OCI-LY1 (cell line): ENCODE results near the gene KCTD16.

ENCODE experiments used
- H2AFZ ChIP-seq: fragments of 200-600 bp; sonication (generic), shearing (Covaris generic); 2 replicates; pipeline ENCODE4 v1.6.0; 2014; ENCODE audit warnings: antibody characterized with exemption, mild to moderate bottlenecking, low read length
- H3F3A ChIP-seq: fragments of 200-600 bp; sonication (generic), shearing (Covaris generic); 2 replicates; pipeline ENCODE4 v1.6.0; 2014; ENCODE audit warnings: mild to moderate bottlenecking, antibody characterized with exemption, low read length, moderate library complexity; ENCODE audit not compliant: insufficient read depth
- H3K27ac ChIP-seq: fragments of 200-600 bp; sonication (generic); 2 replicates; pipeline ENCODE4 v1.5.1; 2014; ENCODE audit warnings: low read length, mixed run types, mild to moderate bottlenecking, low read depth; ENCODE audit not compliant: poor library complexity, severe bottlenecking
- H3K27me3 ChIP-seq: fragments of 200-600 bp; sonication (generic); 2 replicates; pipeline ENCODE4 v1.6.0; 2014; ENCODE audit warnings: antibody characterized with exemption, mild to moderate bottlenecking, low read length, moderate library complexity; ENCODE audit not compliant: insufficient read depth
- H3K36me3 ChIP-seq: fragments of 200-600 bp; sonication (generic); 2 replicates; pipeline ENCODE4 v1.6.1; 2014; ENCODE audit warnings: mild to moderate bottlenecking, antibody characterized with exemption, low read length, moderate library complexity, mixed read lengths; ENCODE audit not compliant: insufficient read depth
- H3K4me1 ChIP-seq: fragments of 200-600 bp; sonication (generic); 2 replicates; pipeline ENCODE4 v1.5.1; 2014; ENCODE audit warnings: mild to moderate bottlenecking, low read length, moderate library complexity; ENCODE audit not compliant: insufficient read depth, severe bottlenecking
- H3K4me2 ChIP-seq: fragments of 200-600 bp; sonication (generic), shearing (Covaris generic); 2 replicates; pipeline ENCODE4 v1.6.1; 2014; ENCODE audit warnings: low read length
- H3K4me3 ChIP-seq: fragments of 200-600 bp; sonication (generic); 2 replicates; pipeline ENCODE4 v1.5.1; 2014; ENCODE audit warnings: low read length, low read depth, mild to moderate bottlenecking, mixed read lengths; ENCODE audit not compliant: poor library complexity, severe bottlenecking
- H3K79me2 ChIP-seq: fragments of 200-600 bp; shearing (Covaris generic); 2 replicates; pipeline ENCODE4 v1.6.1; 2016; ENCODE audit warnings: mixed run types, low read length, mixed read lengths; ENCODE audit not compliant: insufficient read depth
- H3K9ac ChIP-seq: fragments of 200-600 bp; sonication (generic), shearing (Covaris generic); 2 replicates; pipeline ENCODE4 v1.6.1; 2014; ENCODE audit warnings: mild to moderate bottlenecking, low read length, mixed read lengths
- H3K9me2 ChIP-seq: fragments of 200-600 bp; sonication (generic), shearing (Covaris generic); 2 replicates; pipeline ENCODE4 v1.6.1; 2014; ENCODE audit warnings: low read depth, mild to moderate bottlenecking, low read length, mixed read lengths
- H3K9me3 ChIP-seq: fragments of 200-600 bp; shearing (Covaris generic); 2 replicates; pipeline ENCODE4 v1.6.1; 2014; ENCODE audit warnings: low read length, mixed read lengths
- H4K20me1 ChIP-seq: fragments of 200-600 bp; sonication (generic), shearing (Covaris generic); 2 replicates; pipeline ENCODE4 v1.6.0; 2016; ENCODE audit warnings: mild to moderate bottlenecking, low read length; ENCODE audit not compliant: insufficient read depth
- EZH2 ChIP-seq: fragments of 200-600 bp; sonication (generic), shearing (Covaris generic); IDR thresholded peaks from 2 replicates; pipeline ENCODE4 v1.8.0; 2017; ENCODE audit warnings: borderline replicate concordance, mixed run types, mild to moderate bottlenecking, antibody characterized with exemption, low read length, moderate library complexity, mixed read lengths
- TF ChIP-seq, protein P1 (sequence below): fragments of 200-600 bp; sonication (generic), shearing (Covaris generic); IDR thresholded peaks from 2 replicates; pipeline ENCODE4 v1.5.1; 2017; ENCODE audit warnings: mild to moderate bottlenecking, antibody characterized with exemption, low read length, moderate library complexity, mixed read lengths

Gene KCTD16

DNA sequence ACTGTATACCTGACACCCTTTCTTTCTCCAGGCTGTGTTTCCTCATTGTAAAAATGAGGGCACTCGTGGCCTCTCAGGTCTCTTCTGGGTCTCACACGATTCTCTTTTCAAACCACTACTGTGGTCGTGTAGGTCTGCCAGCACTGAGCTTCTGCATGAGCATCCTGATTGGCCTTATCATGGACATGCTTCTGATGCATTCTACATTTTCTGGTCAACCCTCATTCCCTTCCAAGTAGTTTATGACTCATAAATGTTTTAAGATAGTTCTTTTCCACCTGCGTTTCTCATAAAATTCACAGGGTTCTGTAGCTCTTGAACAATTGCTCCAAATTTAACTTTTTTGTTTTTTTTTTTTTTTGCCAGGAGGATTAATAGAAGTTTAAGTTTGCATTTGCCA, 294.8 kb downstream of the KCTD16 start:
- Histone ChIP-seq H3F3A (no peaks in the 10 kb centered on the region), H3K79me2 (no peaks in the 10 kb centered on the region), H3K36me3 (no peaks in the 10 kb centered on the region), H3K9me2 (no peaks in the 10 kb centered on the region), H3K4me1 (no peaks in the 10 kb centered on the region), H3K27ac (no peak overlapping the region), H4K20me1 (no peaks in the 10 kb centered on the region), H3K9ac (no peak overlapping the region), H3K9me3 (no peaks in the 10 kb centered on the region), H3K4me3 (no peak overlapping the region), H3K4me2 (no peak overlapping the region), H3K27me3 (no peaks in the 10 kb centered on the region), H2AFZ (no peak overlapping the region)
- no peak for TF ChIP-seq EZH2
- TF ChIP-seq, protein P1, sequence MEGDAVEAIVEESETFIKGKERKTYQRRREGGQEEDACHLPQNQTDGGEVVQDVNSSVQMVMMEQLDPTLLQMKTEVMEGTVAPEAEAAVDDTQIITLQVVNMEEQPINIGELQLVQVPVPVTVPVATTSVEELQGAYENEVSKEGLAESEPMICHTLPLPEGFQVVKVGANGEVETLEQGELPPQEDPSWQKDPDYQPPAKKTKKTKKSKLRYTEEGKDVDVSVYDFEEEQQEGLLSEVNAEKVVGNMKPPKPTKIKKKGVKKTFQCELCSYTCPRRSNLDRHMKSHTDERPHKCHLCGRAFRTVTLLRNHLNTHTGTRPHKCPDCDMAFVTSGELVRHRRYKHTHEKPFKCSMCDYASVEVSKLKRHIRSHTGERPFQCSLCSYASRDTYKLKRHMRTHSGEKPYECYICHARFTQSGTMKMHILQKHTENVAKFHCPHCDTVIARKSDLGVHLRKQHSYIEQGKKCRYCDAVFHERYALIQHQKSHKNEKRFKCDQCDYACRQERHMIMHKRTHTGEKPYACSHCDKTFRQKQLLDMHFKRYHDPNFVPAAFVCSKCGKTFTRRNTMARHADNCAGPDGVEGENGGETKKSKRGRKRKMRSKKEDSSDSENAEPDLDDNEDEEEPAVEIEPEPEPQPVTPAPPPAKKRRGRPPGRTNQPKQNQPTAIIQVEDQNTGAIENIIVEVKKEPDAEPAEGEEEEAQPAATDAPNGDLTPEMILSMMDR = no peak

GRCh38 chr5:144467792-144468191, 297.1 kb downstream of the KCTD16 start:
- Histone ChIP-seq H3K9me3 (no peaks in the 10 kb centered on the region), H3F3A (no peaks in the 10 kb centered on the region), H2AFZ (no peak overlapping the region), H3K79me2 (no peaks in the 10 kb centered on the region), H3K4me3 (no peak overlapping the region), H3K27me3 (no peaks in the 10 kb centered on the region), H3K36me3 (no peaks in the 10 kb centered on the region), H3K9ac (no peak overlapping the region), H3K4me1 (no peaks in the 10 kb centered on the region), H3K9me2 (no peaks in the 10 kb centered on the region), H4K20me1 (no peaks in the 10 kb centered on the region), H3K4me2 (no peak overlapping the region), H3K27ac (no peak overlapping the region)
- TF ChIP-seq EZH2 = no peak
- TF ChIP-seq, protein P1 = peak; percentile 38; the same call in 1 of the 2 replicates

- H3K4me3 ChIP-seq = no peak overlapping the region
- no peaks in the 10 kb centered on the region for H3K27me3 ChIP-seq
- TF ChIP-seq, protein P1 = no peak
- no peak for TF ChIP-seq EZH2
- no peak overlapping the region for H3K9ac ChIP-seq
- H3K36me3 ChIP-seq = no peaks in the 10 kb centered on the region
- H3F3A ChIP-seq = no peaks in the 10 kb centered on the region
- H3K4me2 ChIP-seq = no peak overlapping the region
- no peaks in the 10 kb centered on the region for H3K4me1 ChIP-seq
- H3K9me2 ChIP-seq = no peaks in the 10 kb centered on the region
- H3K27ac ChIP-seq = no peak overlapping the region
- no peaks in the 10 kb centered on the region for H3K79me2 ChIP-seq
- H4K20me1 ChIP-seq = no peaks in the 10 kb centered on the region
- H3K9me3 ChIP-seq = no peaks in the 10 kb centered on the region
- H2AFZ ChIP-seq = no peak overlapping the region
These were observed 297.9 kb downstream of the KCTD16 start for GRCh38 chr5:144468571-144468970.
